Psoas muscle (tissue), 8 donors: ENCODE data around the gene KRTAP4-6. TPM values are rescaled to one million over a fixed set of nuclear protein-coding genes. Genes with fewer than 3 reads are reported as not detected.
"Not testable (repeated sequence)": the region's sequence is repeated elsewhere in the genome, so short reads cannot be mapped to it uniquely, and the experiment has no call there.

Source experiments
- ATAC-seq, 4 donors: fragments of 200-7000 bp; cut with Tn5 transposase; one replicate each; pipeline ENCODE4 v1.9.1; 2020; ENCODE audit warnings: moderate library complexity in 3 of 4, mild to moderate bottlenecking in 2 of 4
- DNase-seq, 2 donors: peaks; one replicate each; pipeline ENCODE4 v3.0.0-alpha.2; 2020
- H3K27ac ChIP-seq: fragments of 200-600 bp; one replicate; pipeline ENCODE4 v1.8.0; 2022
- H3K27me3 ChIP-seq, 3 donors: fragments of 200-600 bp in 1 of 3; one replicate each; pipeline versions ENCODE4 v1.6.1 to v1.8.0; 2013 to 2022; ENCODE audit warnings: low read length in 2 of 3, mild to moderate bottlenecking in 2 of 3, moderate library complexity in 1 of 3; ENCODE audit not compliant: insufficient read depth in 3 of 3
- H3K36me3 ChIP-seq, 2 donors: fragments of 200-600 bp in 1 of 2; one replicate each; pipeline versions ENCODE4 v1.6.1 to v1.8.0; 2013 to 2022; ENCODE audit warnings: low read depth in 1 of 2, mild to moderate bottlenecking in 1 of 2, moderate library complexity in 1 of 2; ENCODE audit not compliant: insufficient read depth in 1 of 2
- H3K4me1 ChIP-seq: fragments of 200-600 bp; one replicate; pipeline ENCODE4 v1.8.0; 2022
- H3K4me3 ChIP-seq: fragments of 200-600 bp; one replicate; pipeline ENCODE4 v1.8.0; 2022; ENCODE audit warnings: mild to moderate bottlenecking
- H3K9me3 ChIP-seq: fragments of 200-600 bp; one replicate; pipeline ENCODE4 v1.8.0; 2022
- WGBS, 3 donors: extraction: QIAGEN DNeasy Blood & Tissue Kit; methylation state at CpG; one replicate each; pipeline versions ENCODE4 v1.1.6 to v1.1.7; 2013; 5-methylcytosine and 5-hydroxymethylcytosine counted together
- intact Hi-C, 2 donors: fragments of 100-400 bp; cut with DNase I; formaldehyde crosslinking; loops; one replicate each; pipeline versions ENCODE4 v1.11.0 to v1.14.2; 2022
- polyA plus RNA-seq, 3 donors: library from polyadenylated mRNA; stranded (reverse); fragments of 200-250 nt; gene quantifications; one replicate each; pipeline ENCODE4 v1.2.3, GENCODE V29; 2013
- total RNA-seq, 4 donors: library from RNA; stranded (reverse); fragmentation: NEBNext Ultra II Directional in 2 of 4; extraction: Animal tissue kit (Norgen Biotek cat#: 25700) in 2 of 4; gene quantifications; one replicate each; pipeline versions ENCODE4 v1.2.1 to v1.2.4, GENCODE V29; 2021 to 2023
- TF ChIP-seq, protein P1 (sequence below): fragments of 200-600 bp; IDR thresholded peaks from one replicate; pipeline ENCODE4 v1.8.0; 2022; ENCODE audit warnings: antibody characterized with exemption
- donor health status: healthy with polysubstance abuse.
- donor health status: DM: no; HTN: no; CAD: no; lungs with moderate emphysema.
- donor health status: Bipolar disorder and iron deficiency.
- donor health status: healthy.
- donor health status: DM: yes; HTN: yes; CAD: no.
- donor health status: DM: no; HTN: no; CAD: no.
- donor health status: DM: no; HTN: no; CAD: no.
- donor health status: DM: yes; HTN: yes; CAD: no.

KRTAP4-6 gene
- total and polyA plus RNA-seq, 7 donors, result not detected

DNA sequence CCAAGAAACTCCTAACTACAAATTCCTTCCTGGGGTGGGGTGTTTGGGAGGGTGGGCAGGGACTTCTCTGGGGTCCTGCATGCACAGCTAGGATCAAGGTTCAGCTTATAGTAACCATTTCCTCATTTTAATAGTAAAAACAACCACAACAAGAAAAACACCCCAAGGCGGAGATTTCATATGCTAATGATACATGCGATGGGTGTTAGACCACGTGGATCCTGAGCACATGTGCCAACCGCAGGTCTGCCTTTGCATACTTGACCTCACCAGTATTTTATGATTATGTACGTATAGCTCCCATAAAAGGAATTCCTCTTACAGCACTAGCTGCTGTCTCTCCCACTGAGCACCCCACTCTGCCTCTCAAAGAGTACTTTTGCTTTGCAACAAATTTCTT is 24.0 kb downstream of the KRTAP4-6 start:
- intact Hi-C loops, result no loop called here
- Histone ChIP-seq H3K36me3 (no peaks in the 10 kb centered on the region), H3K4me1 (no peaks in the 10 kb centered on the region), H3K27ac (no peak overlapping the region), H3K4me3 (no peak overlapping the region), H3K27me3 (peaks cover 0 to 8% (median 0%) of the 10 kb centered on the region in 3 donors), H3K9me3 (no peaks in the 10 kb centered on the region)
- TF ChIP-seq, protein P1, sequence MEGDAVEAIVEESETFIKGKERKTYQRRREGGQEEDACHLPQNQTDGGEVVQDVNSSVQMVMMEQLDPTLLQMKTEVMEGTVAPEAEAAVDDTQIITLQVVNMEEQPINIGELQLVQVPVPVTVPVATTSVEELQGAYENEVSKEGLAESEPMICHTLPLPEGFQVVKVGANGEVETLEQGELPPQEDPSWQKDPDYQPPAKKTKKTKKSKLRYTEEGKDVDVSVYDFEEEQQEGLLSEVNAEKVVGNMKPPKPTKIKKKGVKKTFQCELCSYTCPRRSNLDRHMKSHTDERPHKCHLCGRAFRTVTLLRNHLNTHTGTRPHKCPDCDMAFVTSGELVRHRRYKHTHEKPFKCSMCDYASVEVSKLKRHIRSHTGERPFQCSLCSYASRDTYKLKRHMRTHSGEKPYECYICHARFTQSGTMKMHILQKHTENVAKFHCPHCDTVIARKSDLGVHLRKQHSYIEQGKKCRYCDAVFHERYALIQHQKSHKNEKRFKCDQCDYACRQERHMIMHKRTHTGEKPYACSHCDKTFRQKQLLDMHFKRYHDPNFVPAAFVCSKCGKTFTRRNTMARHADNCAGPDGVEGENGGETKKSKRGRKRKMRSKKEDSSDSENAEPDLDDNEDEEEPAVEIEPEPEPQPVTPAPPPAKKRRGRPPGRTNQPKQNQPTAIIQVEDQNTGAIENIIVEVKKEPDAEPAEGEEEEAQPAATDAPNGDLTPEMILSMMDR, result no peak
- ATAC-seq, result no peak
- DNase-seq, result no peak
- 57 to 72% (median 64%) methylated on average over 5 of the region's 5 CpGs for WGBS, 3 donors

DNA sequence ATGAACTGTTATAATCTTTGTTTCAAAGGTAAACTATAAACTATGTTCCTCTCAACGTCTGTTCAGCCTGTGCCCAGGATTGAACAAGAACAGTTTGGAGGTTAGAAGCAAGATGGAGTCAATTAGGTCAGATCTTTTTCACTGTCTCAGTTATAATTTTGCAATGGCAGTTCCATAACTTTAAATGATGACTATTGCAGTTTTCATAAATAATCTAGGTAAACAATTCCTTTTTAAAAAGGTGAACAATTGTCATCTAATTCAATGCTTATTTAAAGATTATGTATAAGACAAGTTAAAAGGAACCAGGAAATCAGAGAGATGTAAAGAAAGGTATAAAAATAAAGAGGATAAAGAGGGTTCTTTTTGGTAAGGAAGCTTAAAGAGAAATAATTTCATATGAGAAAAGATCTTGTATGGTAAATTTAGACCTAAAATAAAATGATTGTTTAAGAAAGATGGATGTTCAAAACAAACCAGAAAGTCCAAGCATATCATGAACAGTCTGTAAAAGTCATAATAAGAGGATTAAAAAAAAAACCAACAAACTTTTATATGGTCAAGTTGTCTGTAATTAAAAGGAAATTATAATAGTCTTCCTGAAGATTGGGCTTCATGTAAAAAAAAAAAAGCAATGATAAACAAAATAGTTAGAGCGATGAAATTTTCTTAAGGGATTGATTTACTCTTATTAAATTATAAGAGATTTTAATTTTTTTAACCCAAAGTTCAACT is 29.0 kb downstream of the KRTAP4-6 start:
- no peak for ATAC-seq
- Histone ChIP-seq H3K27me3 (peaks cover 0 to 10% (median 0%) of the 10 kb centered on the region in 3 donors), H3K27ac (no peak overlapping the region), H3K4me1 (no peaks in the 10 kb centered on the region), H3K36me3 (no peaks in the 10 kb centered on the region), H3K4me3 (no peak overlapping the region), H3K9me3 (no peaks in the 10 kb centered on the region)
- 75 to 90% (median 79%) methylated on average over 2 of the region's 2 CpGs for WGBS, 3 donors
- intact Hi-C loops, result no loop called here
- TF ChIP-seq, protein P1, result no peak
- DNase-seq, result no peak

DNA sequence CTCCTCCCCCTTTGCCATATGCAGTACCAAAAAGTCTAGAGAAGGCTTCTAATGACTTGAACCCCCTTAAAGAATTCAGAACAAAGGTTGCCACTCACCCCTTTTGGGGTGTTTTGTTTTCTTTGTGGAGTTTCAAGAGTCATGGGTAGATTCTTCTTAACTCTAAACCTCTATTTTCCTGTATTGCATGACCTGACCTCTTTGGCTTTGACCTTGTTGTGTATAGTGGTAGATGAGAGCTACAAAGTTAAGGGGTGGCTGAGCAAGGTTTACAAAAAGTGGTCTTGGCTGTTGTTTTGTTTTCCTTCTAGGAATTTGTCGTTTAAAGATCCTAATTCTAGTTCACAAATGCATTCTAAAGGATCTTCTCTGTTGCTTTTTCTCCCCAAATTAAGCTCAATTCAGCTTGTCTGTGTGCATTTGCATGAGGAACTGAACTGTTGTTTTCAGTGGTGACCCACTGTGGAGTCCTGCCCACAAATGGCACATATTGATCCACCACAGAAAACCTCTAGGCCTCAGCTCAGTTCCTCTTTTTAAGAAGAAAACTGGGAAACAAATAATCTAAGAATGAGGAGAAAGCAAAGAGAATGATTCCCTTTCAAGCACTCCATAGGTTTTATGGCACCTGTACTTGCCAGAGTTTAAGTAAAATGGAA is 31.5 kb downstream of the KRTAP4-6 start:
- DNase-seq, H3K36me3 ChIP-seq, ATAC-seq, H3K4me3 ChIP-seq, intact Hi-C loops, H3K9me3 ChIP-seq, H3K4me1 ChIP-seq, H3K27ac ChIP-seq: not testable (repeated sequence)
- WGBS, 3 donors, result 0 to 36% (median 31%) methylated on average over 1 of the region's 1 CpG
- peaks cover 0 to 13% (median 0%) of the 10 kb centered on the region in 3 donors for H3K27me3 ChIP-seq

DNA sequence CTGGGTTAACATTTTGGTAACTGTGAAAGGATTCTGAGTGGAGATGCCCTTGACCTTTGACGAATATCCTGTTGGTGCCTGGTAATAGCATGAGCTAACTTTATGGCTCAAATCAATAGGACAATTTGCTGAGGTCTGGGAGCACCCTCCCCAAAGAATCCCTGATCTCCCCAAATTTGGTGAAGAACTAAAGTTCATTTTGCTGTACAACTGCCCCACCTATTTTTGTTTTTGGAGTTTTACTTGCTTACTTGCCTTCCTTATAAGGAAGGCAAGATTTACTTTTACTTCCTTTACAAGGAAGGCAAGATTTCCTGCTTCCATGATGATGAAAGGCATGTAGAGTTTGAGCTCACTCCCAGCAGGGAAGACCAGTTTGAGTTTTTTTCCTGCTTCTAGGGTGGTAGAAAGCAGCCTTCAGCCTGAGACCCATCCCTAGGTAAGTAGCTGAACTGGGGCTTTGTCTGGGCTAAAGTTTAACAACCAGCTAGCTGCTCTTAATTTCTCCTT is 32.3 kb downstream of the KRTAP4-6 start:
- intact Hi-C loops, result no loop called here
- no peaks in the 10 kb centered on the region for H3K9me3 ChIP-seq
- DNase-seq (no peak), ATAC-seq (no peak)
- no peaks in the 10 kb centered on the region for H3K36me3 ChIP-seq
- no peak overlapping the region for H3K27ac ChIP-seq
- TF ChIP-seq, protein P1, result no peak
- peaks cover 0 to 19% (median 0%) of the 10 kb centered on the region in 3 donors for H3K27me3 ChIP-seq
- WGBS, 3 donors, result 54 to 68% (median 67%) methylated on average over 1 of the region's 1 CpG
- no peaks in the 10 kb centered on the region for H3K4me1 ChIP-seq
- no peak overlapping the region for H3K4me3 ChIP-seq

DNA sequence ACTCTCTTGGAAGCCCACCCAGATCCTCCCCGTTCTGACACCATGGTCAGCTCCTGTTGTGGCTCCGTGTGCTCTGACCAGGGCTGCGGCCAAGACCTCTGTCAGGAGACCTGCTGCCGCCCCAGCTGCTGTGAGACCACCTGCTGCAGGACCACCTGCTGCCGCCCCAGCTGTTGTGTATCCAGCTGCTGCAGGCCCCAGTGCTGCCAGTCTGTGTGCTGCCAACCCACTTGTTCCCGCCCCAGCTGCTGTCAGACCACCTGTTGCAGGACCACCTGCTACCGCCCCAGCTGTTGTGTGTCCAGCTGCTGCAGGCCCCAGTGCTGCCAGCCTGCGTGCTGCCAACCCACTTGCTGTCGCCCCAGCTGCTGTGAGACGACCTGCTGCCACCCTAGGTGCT is 35.0 kb downstream of the KRTAP4-6 start, which contains the start of gene KRTAP4-9:
KRTAP4-9 (plus strand) TSS at position 43 of the 400 bp plus-strand sequence; CDS start at position 43, 0 bp downstream.
- ATAC-seq, H3K27ac ChIP-seq, H3K4me3 ChIP-seq, DNase-seq, H3K36me3 ChIP-seq, H3K4me1 ChIP-seq, intact Hi-C loops, H3K9me3 ChIP-seq: not testable (repeated sequence)
- H3K27me3 ChIP-seq, result peaks cover 0 to 19% (median 0%) of the 10 kb centered on the region in 3 donors
- 50 to 60% (median 58%) methylated on average over 5 to 10 of the region's 10 CpGs for WGBS, 3 donors

DNA sequence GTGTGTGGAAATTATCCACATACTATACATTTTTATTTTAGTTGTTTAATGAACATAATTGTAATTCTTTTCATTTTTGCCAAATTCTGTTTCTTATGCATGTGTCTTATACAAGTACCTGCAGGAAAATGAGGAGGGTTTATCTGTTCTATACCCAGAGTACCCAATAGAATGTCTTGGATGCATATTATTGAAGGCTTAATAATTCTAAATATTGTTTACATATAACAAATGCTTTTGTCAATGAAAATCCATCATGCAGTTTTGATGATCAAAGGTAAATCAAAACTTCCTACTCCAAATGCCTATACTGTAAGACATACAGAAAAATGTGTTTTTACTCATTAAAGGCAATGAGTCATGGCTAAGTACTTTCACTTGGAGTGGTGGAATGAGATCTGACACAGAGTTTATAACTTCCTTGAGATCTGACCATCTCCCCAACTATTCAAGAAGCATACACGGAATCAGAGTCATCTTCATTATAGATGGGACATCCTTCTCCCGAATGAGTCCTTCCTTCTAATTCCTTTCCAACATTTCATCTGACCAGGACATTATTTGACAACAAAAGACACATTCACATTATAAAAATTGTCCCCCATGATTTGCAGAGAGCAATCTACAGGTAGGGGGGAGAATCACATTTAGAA is 35.8 kb downstream of the KRTAP4-6 start:
- H3K27me3 ChIP-seq, result peaks cover 0 to 19% (median 0%) of the 10 kb centered on the region in 3 donors
- DNase-seq, H3K9me3 ChIP-seq, H3K36me3 ChIP-seq, intact Hi-C loops, H3K4me1 ChIP-seq, ATAC-seq, H3K27ac ChIP-seq, H3K4me3 ChIP-seq: not testable (repeated sequence)
- WGBS, 3 donors, result 73 to 88% (median 79%) methylated on average over 2 of the region's 2 CpGs
